ENCODE results near the gene RNF169.

GRCh38 chr11:74871037-74871436 lies 122.4 kb downstream of the RNF169 start:
- TF ChIP-seq CTCF (IDR thresholded peaks at IDR 0.05; ENCODE audit: insufficient read depth, low read length, poor library complexity, severe bottlenecking) (no peak), EZH2phosphoT487 (conservative IDR thresholded peaks at IDR 0.05; ENCODE audit: low read length) (no peak)

All from SU-DHL-6 (cell line).